HG03175 (cell line): ENCODE data around the gene CCDC138.

Source experiments
- ATAC-seq: cut with Tn5 transposase; IDR thresholded peaks from one replicate; pipeline ENCODE4 v1.9.1; 2021; ENCODE audit warnings: mild to moderate bottlenecking, moderate library complexity; ENCODE audit not compliant: unreplicated experiment

Gene CCDC138

DNA sequence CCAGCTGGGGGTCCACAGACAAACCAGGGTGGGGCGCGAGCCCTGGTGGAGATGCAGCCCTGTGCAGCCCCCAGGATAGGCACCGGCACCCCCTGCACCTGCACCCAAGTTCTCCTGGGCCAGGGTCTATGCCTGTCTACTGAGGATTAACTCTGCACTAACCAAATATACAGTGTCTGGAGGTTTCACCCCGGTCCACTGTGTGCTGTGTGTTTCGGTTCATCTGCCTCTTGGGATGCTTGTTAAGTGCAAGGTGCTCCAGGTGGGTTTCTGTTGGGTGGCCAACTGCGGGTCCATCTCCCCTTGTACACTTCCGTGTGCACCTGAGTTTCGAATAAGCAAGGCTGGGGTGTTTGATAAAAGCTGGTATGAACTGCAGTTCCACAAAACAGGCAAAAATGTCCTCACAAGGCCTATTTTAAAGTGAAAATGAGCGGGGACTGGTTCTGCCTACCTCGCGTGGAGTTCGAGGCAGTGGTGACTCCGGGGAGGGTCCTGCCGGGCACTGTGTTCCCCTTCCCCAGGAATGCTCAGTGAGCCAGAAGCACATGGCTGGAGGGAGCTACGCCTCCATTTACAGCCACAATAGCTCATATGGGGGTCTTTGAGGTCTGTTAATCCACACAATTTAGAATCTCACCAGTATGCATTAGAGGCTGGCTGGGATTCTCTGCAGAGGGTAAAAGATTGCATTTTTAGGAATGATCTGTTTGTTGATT lies 131.7 kb downstream of the CCDC138 start:
- ATAC-seq = no peak

DNA sequence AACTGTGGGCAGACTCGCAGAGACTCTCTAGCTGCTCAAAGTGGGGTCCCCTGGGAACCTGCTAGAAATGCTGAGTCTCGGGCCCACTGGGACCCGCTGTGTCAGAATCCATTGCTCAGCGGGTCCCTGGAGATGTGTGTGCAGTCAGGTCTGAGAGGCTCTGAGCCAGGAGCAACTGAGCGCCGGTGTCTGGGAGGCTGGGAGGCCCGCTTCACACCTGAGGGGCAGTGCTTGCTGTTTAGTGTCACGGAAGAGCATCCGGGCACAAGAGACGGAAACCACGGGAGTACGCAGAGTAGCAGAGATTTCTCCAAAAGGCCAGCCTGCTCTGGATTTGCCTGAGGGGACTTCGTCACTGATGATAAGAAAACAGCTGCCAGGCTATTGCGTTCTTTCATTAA lies 132.4 kb downstream of the CCDC138 start:
- ATAC-seq = no peak

- no peak for ATAC-seq
Observed at GRCh38 chr2:108919571-108920373, 133.2 kb downstream of the CCDC138 start.

DNA sequence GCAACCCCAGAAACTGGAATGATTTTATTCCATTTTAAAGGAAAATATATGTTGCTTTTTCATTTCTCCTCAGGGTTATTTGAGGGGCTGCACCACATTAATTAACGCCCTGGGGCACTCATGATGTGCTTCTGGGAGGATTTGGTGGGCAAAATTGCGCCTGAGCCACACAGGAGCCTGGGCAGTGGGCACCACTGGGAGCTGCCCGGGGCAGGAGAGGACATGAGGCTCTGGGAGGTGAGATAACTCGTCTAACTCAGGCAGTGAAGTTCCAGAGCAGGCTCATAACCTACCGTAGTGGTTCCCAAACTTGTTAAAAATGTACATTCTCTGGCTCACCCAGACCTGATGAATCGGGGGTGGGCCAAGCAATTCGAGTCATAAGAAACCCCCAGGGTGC lies 134.1 kb downstream of the CCDC138 start:
- no peak for ATAC-seq

GRCh38 chr2:108921096-108922030 lies 134.8 kb downstream of the CCDC138 start:
- no peak for ATAC-seq

DNA sequence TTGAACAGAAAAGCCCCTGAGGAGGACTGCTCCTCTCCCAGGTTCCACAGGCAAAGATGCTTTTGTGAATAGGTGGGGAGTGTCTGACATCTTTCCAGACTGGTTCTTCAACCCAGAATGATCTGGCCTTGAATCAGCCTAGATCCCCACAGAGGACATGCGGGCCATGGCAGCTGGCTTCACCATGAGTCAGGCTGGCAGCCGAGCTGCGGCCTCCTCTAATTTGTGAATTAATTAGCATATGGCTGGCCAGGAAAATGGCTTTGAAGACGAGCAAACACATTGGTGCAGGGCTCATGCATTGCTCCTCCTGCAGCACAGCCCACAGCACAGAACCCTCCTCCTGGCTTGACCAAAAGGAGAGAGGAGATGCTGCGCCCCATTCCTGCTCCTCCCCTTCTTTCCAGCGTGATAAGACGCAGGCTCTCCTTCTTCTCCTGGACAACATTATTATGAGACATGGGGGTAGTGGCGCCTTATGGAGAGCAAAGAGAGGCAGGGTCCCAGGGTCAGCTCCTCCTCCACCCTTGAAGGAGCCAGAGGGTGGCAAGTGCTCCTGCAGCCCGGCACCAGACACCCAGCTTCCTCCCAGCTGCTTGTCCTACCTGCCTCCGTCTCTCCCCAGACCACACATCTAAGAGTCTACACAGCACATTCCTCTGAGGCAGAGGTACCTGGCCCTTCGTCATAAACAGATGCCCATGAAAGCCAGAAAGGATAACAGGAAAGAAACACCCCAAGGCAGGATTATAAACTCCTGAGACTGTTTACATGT lies 135.8 kb downstream of the CCDC138 start:
- no peak for ATAC-seq

GRCh38 chr2:108923019-108923700 lies 136.6 kb downstream of the CCDC138 start:
- ATAC-seq = no peak

DNA sequence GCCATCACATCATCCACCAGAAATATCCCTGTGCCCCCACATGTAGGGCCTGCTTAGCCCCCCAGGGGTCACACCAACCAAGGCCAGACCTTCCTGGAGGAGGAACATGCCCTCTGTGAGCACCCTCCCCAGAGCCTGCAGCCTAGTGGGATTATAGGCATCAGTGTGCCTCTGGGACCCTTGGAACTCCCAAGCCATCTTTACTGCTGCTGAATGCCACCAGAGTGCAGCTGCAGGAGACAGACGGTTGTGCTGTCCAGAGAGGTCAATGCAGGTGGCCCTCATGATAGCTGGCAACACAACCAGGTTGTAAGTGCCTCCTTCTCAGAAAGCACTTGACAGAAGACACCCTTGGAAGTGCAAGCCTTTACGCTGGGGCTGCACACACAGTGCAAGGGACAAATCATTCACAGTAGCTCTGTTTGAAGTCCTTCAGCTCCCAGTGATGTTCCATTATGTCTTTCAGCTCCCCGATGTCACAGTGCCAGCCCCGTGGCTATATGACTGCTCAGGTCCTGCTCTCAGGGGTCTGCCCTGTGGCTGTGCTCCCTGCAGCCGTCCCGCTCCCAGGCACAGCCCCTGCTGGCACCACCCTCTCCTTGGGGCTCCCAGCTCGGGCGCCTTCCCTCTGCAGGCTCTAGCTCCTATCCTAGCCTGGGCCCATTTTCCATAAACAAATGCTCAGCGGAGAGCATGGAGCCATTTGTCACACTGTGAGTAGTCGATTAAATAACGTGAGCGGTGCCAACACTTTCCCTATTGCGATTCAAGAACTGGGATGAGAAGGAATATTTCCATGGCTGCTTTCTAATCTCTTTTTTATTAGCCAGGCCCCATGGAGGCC lies 137.4 kb downstream of the CCDC138 start:
- ATAC-seq = no peak

DNA sequence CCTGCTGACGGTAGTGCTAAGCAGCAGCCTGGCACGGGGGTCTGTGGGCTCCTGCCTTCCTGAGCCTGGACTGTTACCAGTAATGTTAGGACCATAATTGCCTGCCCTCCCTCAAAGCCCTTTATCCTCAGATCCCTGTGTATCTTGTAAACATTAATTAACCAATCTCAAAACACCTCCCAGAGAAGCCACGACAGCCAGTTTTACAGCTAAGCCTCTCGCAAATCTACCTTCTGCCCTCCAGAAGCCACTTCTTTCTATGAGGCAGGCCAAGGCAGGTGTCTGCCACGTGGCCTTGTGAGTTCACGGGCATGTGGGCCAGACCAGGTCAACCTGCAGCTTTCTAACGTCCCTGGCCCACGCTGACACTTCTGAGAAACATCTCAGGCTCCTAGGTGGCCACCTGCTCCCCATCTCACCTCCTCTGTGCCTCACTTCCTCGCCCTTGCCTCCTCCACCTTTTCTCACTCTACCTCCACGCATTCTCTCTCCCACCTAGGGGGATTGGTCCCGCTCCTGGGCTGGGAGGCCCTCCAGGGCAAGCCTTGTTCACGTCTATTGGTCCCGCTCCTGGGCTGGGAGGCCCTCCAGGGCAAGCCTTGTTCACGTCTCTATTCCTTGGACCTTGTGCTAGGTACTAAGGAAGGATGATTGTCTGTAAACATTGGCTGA lies 138.1 kb downstream of the CCDC138 start:
- no peak for ATAC-seq

- ATAC-seq = no peak
Observed at GRCh38 chr2:108925286-108925685, 138.7 kb downstream of the CCDC138 start.

GRCh38 chr2:108925735-108926134 lies 139.2 kb downstream of the CCDC138 start:
- no peak for ATAC-seq
